Fibroblast of skin of right quadriceps (primary cell): ENCODE results near the gene USP46.
A peak's percentile ranks its signal among the peaks of the same experiment; 100 is the strongest.

Source experiments
- DNase-seq: peaks from one replicate; pipeline ENCODE4 v3.0.0-alpha.2; 2013

The USP46 gene

DNA sequence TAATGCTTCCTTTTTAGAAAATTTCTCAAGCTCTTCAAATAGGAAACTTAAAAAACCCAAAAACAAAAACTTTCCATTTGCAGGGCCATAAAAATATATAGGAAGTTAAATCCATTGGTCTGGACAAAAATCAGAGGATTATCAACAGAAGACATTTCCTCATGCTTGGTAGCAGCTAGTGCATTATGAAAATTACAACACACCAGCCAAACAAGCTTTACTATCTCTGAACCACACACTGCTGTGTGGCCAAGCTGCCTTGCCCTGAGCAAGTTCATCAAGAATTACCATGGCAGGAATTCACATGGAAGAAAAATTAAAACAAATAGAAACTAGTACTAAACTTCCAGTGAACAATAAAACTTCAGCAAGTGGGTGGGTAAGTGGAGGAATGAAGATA is 3.6 kb downstream of the USP46 start:
- DNase-seq: no peak

DNA sequence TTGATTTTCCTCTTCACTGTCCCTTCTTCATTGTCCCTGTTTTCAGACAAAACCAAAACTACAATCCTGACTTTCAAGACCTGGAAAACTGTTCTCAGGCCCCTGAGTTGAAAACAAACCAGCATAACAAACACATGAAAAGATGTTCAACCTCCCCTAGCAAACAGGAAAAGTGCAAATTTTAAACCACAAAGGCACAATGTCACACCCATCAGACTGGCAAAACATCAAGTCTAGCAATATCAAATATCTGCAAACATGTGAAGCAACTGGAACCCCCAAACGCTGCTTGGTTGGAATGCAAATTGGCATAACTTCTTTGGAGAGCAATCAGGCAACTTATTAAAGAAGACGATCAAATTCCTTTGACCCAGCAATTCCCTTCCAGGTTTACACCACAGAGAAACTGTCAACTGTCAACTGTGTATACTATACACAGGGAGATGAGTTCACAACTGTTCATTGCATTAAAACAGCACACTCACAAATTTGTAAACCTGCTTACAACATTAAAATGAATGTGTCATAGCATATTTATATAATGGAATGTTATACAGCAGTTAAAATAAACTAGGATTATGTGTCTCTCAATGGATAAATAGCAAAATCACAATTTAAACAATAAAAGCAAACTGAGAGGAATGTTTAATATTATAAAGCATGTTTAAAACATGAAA is 7.0 kb downstream of the USP46 start:
- no peak for DNase-seq

DNA sequence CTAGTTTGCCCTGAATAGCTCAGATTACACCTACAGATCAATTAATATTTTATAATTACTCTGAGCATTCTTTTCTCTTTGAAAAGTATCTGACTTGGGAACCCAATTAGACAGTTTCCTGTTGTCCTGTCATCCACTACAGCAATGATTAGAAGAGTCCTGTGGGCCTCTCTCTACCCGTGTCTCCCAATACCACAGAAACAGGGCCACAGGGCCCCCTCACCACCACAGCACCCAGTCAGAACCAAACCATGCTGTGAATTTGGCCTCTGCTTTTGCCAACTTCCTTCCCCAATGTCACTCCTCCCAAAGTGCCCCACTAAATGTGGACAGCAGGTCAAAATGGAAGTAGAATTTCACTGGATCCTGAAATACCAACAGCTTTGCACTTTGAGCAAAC is 10.3 kb downstream of the USP46 start:
- DNase-seq: no peak

DNA sequence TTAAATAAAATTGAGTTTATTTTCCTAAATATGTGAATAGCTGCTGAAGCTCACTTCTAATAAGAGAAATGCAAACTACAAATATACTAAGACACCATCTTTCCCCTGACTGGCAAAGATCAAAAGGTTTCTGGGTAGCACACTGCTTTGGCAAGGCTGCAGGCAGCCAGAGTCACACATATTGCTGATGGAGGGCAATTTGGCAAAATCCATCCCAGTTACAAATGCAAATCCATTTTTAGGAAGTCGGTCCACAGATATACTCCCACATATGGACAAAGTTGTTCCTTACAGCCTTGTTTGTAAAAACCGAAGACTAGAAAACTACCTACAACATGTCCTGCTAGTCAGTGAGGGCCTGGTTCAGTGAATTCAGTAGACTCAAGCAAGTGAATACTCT is 12.4 kb downstream of the USP46 start:
- no peak for DNase-seq

DNA sequence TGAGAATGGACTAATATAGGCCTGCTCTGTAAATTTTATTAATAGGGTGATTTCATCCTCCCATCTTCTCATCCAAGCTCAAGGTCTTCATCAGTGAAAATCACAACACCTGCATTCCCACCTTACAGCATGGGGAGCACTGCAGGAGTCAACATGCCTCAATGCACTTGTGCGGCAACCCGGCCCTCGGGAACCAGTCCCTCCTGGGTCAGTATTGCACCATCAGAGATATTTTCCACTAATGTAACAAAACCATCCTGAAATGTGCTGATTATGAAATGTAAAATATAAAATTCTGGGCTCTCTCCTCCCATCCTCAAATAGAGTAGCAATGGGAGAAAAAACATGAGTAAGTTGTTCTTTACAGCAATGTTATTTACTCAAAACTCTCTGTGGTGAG is 13.0 kb downstream of the USP46 start:
- DNase-seq: no peak

DNA sequence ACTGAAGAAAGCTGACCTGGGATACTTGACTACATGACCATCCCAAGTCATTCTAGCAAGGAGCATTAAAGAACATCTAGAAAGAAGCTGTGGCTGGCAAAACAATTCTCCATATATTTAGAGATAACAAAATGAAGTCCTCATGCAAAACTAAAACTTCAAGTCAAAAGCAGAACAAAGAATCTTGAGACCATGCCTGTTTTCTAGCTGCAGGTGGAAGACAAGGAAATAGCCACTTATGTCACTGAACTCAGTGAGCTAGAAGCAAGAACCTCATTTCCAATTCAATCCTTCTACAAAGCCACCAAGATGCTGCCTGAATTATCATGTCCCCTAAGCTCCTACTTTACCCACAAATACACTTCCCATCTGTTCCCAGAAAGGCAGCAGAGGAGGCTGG is 13.8 kb downstream of the USP46 start:
- DNase-seq: no peak

DNA sequence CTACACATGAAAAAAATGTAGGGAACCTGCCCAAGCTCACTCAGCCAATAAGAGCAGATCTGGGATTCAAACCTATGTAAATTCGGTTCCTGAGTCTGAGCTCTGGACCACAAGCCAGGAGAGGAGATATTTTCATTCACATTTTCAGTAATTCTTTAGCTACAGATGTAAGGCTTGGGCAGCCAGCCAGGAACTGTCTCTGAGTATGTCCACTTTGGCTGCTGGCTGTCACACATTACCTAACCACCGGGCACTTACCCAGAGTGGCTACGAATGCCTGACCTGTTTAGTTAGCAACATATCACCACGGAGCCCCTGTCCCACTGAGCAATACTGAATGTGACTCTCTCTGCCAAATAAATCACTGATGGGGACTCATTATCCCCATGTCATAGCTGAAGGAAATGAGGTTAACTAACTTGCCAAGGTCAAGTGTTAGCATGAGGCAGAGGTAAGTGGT is 15.3 kb downstream of the USP46 start:
- DNase-seq: peak; percentile 47

DNA sequence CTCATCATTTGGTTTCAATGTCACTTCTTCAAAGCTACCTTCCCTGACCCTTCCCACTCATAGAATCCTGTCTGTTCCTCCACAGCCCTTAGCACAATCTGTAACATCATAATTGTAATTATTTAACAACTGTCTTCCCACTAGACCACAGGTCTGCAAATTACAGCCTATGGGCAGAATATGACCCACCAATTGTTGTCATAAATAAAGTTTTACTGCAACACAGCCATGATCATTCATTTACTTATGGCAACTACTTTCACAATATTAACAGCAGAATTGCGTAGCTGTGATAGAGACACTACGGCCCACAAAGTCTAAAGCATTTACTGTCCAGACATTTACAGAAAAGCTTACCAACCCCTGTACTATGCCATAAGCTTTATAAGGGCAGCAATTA is 15.9 kb downstream of the USP46 start:
- no peak for DNase-seq

DNA sequence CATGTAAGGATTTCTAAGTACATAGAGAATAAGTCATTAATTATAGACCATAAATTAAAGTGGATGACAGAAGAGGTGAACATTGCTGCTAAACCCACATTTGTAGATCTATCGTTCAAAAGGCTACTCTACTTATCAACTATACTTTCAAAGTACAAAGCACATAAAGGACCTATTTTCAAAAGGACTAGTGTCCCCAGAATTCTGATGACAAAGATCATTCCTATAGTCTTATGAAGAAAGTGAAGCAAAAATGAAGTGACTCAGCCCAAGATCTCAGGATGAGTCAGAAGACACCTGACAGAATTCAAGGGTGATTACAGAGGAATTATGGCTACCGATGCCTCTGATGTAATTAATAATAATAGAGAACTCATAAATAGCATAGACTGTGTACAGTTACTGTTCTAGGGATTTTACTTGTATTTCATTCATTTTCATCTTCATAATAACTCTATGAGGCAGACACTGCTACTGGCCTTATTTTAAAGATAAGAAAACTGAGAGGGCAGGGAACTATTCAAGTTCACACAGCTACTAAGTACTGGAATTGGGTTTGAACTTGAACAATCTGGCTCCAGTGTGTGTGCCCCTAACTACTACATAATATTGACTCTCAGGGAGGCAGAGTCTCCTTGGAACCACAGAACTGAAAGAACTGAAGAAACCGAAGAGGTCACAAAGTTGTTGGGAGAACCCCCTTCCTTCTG is 17.1 kb downstream of the USP46 start:
- peak; percentile 44 for DNase-seq

DNA sequence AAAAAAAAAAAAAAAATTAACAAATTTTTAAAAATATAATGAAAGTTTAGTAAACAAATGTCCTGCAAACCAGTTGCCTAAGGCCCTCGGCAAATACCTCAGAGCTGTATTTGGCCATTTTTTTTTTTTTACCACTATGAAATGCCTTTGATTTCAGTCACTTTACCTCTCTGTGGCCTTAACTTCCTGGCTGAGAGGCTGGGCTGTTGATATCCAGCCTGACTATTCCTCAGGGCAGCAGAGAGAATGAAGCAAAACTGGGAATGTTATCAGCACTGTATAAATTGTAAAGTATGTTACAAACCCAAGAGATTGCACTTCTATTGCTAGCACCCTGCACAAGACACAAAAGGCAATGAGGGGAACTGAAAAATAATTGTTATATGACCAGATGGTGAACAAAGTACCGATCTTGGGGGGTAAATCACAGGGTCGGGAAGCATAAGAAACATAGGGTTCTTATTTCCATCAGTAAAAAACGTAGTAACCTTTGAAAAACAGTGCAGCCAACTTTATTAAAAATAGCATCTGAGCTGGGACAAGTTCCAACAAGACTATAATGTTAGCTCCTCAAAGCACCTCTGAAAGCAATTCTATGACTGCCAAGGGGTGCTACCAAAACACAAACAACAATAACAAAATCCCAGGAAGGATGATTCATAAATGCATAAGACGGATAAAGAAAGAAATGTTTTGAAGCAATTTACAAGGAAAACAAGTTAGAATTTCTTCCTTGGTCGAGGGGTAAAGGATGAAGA is 18.1 kb downstream of the USP46 start:
- DNase-seq: peak; percentile 17

DNA sequence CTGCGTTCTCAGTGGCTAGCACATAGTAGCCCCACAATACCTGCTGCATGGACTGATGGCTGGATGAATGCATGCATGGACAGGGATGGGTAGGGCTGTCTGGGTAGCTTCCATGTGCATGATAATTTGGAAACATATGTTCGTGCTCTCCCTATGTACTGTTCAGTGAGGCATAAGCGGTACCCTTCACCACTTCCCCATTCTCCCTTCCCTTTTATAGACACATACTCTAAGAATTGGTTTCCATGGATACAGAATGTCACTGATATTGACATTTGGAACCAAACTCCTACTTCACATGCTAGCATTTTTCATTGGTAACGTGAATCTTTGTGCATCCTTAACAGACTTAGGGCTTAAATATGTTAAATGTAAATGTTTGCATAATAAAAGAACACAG is 20.4 kb downstream of the USP46 start:
- DNase-seq: no peak

DNA sequence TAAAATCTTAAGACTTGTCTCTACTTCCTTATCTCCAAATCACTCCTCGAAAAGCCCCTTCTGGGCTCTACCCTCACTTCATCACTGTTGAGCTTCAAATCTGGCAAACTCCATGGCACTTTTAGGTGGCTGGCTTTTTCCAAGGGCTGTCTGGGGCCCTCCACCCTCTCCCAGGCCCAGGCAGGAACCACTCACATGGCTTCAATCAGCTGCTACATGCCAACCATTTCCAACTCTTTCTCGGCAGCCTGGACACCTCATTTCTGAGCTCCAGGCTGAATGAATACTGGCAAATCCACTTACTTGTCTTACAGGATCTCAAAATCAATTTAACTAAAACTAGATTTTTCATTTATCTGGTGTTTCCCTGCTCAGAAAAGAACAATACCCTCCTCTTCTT is 22.0 kb downstream of the USP46 start:
- DNase-seq: no peak

DNA sequence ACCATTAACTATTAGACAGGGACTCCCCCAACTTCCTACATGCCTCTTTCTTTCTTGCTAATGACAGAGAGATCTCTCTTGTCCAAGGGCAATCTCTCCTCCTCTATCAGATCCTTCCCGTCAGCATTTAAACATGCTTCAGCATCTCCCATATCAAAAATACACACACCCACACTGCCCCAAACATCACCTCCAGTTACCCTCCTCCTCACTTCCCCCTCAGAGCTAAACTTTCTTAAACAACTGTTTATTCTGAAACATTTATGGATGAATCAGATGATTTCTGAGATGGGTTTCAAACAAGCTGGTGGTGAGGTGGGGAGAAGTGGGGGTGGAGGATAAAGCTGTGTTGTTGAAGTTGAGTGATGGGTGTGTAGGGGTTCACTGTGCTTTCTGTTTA is 23.5 kb downstream of the USP46 start:
- no peak for DNase-seq

DNA sequence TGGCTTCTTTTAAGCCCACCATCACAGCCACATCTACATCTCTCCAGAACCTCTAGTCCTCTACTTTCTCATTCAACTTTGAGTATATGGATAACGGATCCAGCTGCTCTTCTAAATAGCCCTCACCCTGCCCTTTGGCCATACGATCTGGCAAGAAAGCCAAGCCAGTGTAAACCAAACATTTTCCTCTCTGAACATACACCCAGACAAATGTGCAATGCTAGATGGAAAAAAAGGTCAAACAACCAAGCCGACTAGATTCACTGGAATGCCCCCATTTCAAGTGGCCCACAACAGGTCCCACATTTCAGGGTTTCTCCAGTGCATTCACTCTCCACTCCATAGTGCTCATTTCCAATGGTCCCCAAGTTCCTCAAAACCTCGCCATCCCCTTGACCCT is 24.0 kb downstream of the USP46 start:
- DNase-seq: no peak

DNA sequence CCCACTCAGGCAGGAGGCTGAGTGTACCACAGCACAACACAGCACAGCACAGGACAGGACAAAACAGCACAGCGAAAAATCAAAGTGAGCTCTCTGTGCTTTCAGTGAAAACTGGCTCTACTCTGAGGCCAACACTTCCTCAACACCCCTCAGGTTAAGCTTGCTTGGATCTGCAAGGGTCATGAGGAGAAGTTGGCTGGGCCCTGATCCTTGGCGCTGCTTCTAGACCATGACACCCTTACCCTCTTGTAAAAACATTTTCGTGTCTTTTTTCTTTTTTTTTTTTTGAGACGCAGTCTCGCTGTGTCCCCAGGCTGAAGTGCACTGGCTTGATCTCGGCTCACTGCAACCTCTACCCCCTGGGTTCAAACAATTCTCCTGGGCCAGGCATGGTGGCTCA is 25.3 kb downstream of the USP46 start:
- no peak for DNase-seq

DNA sequence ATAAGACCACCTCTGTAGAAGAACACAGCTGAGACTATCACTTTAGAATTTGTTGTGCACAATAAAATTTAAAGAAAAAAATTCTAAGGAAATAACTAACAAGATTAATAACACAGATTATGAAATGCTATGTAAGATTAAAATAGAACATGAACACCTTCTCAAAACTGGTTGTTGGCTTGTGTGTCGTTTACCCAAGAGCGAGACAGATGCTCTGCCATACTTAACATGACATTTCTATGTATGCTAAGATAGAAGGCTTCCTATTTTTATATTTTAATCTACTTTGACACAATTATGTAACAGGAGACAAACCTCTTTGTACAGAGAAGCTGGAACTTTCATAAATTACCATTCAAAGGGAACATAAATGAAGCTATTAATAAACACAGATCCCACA is 30.1 kb downstream of the USP46 start:
- no peak for DNase-seq

DNA sequence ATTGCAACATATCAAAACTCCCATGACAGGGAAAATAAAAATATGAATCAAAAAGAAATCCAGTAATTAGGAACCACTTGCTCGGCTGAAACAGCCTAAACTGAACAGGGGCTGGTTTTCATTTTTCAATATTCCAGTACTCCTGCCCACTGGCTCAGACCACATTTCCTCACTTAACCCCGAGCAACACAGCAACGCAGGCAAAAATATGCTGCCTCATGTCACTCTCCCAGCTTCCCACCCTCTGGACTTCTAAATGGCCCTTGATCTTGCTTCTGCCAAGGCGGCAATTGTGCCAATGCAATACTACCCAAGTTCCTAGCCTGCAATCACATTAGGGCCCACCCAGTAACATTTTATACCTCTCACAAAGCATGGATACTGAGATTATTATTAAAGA is 30.6 kb downstream of the USP46 start:
- DNase-seq: no peak

DNA sequence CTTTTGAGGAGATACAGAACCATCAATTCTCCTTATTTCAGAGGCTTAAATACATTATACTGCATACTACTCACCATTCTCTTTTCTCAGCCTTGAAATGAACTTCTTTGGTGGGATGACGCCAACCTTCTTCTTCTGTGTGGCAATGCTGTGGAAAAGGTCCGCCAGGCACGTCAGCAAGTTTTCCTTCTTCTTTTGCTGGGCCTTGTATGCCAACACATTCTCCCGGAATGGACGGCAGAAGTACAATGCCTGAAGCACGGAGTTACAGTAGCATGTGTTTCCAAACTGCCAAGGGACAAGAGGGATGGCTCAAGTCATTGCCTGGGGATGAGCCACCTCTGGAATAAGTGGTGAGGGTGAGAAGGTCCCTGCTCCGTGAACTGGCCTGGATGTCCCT is 31.2 kb downstream of the USP46 start:
- no peak for DNase-seq

DNA sequence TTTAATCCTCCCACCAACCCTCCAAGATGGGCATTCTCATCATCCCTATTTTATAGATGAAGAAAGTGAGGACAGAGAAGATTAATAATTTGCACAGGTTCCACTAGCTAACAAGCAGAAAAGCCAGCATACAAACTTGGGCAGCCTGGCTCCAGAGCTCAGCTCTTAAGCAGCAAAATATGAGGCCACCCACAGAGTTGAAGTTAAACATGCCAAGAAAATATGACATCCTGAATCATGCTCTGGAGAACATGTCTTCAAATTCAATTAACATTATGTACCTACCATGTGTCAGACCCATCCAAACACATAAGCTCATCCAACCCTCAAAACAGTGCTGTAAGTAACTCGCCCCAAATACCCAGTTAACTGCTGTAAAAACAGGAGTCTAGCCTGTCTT is 33.9 kb downstream of the USP46 start:
- peak; percentile 8 for DNase-seq

DNA sequence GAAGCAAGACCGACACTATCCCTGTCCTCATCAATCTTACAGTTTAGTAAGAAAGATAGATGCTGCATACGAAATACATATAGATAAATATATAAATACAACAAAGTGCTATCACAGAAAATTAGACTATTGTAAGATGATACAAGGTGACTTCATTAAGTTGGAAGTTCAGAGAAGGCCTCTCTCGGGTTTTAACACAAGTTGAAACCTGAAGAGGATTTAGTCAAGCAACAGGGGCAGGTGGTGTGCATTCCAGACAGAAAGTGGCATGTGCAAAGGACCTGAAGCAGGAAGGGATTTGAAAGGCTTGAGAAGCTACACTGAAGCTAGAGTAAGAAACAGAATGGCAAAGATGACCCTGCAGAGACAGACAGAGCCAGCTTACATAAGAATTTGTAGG is 36.5 kb downstream of the USP46 start:
- DNase-seq: no peak

DNA sequence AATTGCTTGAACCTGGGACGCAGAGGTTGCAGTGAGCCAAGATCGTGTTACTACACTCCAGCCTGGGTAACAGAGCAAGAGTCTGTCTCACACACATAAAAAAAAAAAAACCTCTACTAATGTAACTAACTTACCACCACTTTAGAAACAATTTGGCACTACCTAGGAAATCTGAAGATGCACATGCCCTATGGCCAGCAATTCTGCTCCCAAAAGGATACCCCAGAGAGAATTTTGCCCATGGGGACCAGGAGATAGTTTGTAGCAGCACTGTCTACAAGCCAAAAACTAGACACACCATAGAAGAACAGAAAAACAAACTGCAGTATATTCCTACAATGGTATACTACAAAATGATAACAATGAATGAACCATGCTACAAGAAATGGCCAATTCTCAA is 37.5 kb downstream of the USP46 start:
- no peak for DNase-seq

DNA sequence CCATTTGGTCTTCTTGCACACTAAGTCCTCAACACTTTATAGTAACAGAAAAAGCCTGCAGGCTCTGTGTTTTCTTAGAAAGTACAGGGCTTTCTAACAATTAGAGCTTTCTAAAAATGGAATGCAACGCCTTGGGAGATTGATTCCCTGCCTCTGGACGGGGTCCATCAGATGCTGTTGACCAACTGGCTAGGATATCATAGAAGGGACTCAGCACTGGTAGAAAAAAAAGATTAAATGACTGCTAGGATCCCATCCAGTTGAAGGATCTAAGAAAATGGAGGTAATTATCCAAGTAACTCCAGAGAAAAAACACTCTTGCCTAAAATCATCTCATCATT is 39.5 kb downstream of the USP46 start:
- DNase-seq: no peak

DNA sequence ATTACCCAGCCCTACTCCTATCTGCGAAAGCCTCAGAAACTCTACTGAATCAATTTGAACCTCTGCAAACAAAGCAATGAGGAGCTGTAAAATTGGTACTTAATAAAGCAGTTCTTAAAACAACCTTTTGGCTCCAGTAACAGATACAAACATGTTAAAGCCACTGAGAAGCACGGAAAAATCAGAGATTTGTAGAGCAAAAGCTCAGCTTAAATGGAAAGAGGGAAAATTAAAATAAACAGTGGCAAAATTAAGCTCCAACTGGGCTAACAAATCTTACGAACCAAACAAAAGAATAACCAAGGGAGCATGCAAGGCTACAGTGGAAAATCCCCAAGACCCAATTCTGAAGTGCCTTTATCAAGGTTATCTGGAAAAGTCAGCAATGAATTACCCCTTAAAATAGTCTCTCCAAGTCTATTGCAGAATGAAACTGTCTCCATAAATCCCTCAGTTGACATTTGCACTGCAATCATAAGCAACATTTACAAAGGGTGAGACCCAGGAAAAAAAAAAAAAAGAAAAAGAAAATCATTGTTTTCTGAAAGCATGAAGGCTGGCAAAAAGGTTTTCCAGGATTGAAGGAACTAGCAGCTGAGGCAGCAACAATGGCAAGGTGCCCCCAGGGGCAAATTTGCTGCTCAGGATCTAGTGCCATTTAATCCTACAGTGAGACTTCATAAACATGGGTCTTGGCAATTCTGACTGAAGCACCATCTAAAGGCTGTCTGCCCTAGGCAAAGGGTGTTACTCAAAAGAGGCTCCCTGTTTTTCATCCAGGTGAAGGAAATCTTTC is 40.1 kb downstream of the USP46 start:
- no peak for DNase-seq
